ENCODE results near the gene CRYBG2.

Gene CRYBG2

GRCh38 chr1:26327956-26328362 lies 26.0 kb downstream of the CRYBG2 start:
- Histone ChIP-seq H3K27me3 (ENCODE audit: control insufficient read depth, insufficient read depth, low read length) (no peaks in the 10 kb centered on the region), H3K27ac (ENCODE audit: low read length) (no peak overlapping the region), H3K36me3 (ENCODE audit: control insufficient read depth, low read depth, low read length) (peaks cover 35% of the 10 kb centered on the region), H3K4me1 (ENCODE audit: control insufficient read depth, low read depth, low read length) (no peaks in the 10 kb centered on the region), H3K9me3 (ENCODE audit: control insufficient read depth, low read depth, low read length) (no peaks in the 10 kb centered on the region), H3K9ac (ENCODE audit: low read length) (no peak overlapping the region), H3K4me3 (ENCODE audit: low read length) (no peak overlapping the region)

- Histone ChIP-seq H3K9me3 (ENCODE audit: control insufficient read depth, low read depth, low read length) (no peaks in the 10 kb centered on the region), H3K27me3 (ENCODE audit: control insufficient read depth, insufficient read depth, low read length) (no peaks in the 10 kb centered on the region), H3K4me1 (ENCODE audit: control insufficient read depth, low read depth, low read length) (no peaks in the 10 kb centered on the region), H3K4me3 (ENCODE audit: low read length) (no peak overlapping the region), H3K27ac (ENCODE audit: low read length) (no peak overlapping the region), H3K9ac (ENCODE audit: low read length) (no peak overlapping the region), H3K36me3 (ENCODE audit: control insufficient read depth, low read depth, low read length) (peaks cover 24% of the 10 kb centered on the region)
Measured at GRCh38 chr1:26324550-26324949, 29.4 kb downstream of the CRYBG2 start.

GRCh38 chr1:26323382-26323781 lies 30.5 kb downstream of the CRYBG2 start:
- Histone ChIP-seq H3K9me3 (ENCODE audit: control insufficient read depth, low read depth, low read length) (no peaks in the 10 kb centered on the region), H3K9ac (ENCODE audit: low read length) (no peak overlapping the region), H3K36me3 (ENCODE audit: control insufficient read depth, low read depth, low read length) (peaks cover 24% of the 10 kb centered on the region), H3K27me3 (ENCODE audit: control insufficient read depth, insufficient read depth, low read length) (no peaks in the 10 kb centered on the region), H3K4me1 (ENCODE audit: control insufficient read depth, low read depth, low read length) (no peaks in the 10 kb centered on the region), H3K4me3 (ENCODE audit: low read length) (no peak overlapping the region), H3K27ac (ENCODE audit: low read length) (no peak overlapping the region)

GRCh38 chr1:26322042-26322331 lies 31.9 kb downstream of the CRYBG2 start:
- Histone ChIP-seq H3K36me3 (ENCODE audit: control insufficient read depth, low read depth, low read length) (peaks cover 24% of the 10 kb centered on the region), H3K9ac (ENCODE audit: low read length) (no peak overlapping the region), H3K27ac (ENCODE audit: low read length) (no peak overlapping the region), H3K27me3 (ENCODE audit: control insufficient read depth, insufficient read depth, low read length) (no peaks in the 10 kb centered on the region), H3K9me3 (ENCODE audit: control insufficient read depth, low read depth, low read length) (no peaks in the 10 kb centered on the region), H3K4me1 (ENCODE audit: control insufficient read depth, low read depth, low read length) (no peaks in the 10 kb centered on the region), H3K4me3 (ENCODE audit: low read length) (no peak overlapping the region)

- no peak overlapping the region for H3K27ac ChIP-seq (ENCODE audit: low read length)
- H3K4me3 ChIP-seq (ENCODE audit: low read length): no peak overlapping the region
- no peak overlapping the region for H3K9ac ChIP-seq (ENCODE audit: low read length)
- H3K36me3 ChIP-seq (ENCODE audit: control insufficient read depth, low read depth, low read length): peaks cover 20% of the 10 kb centered on the region
- no peaks in the 10 kb centered on the region for H3K4me1 ChIP-seq (ENCODE audit: control insufficient read depth, low read depth, low read length)
- H3K27me3 ChIP-seq (ENCODE audit: control insufficient read depth, insufficient read depth, low read length): no peaks in the 10 kb centered on the region
- no peaks in the 10 kb centered on the region for H3K9me3 ChIP-seq (ENCODE audit: control insufficient read depth, low read depth, low read length)
Measured at GRCh38 chr1:26321315-26322041, 32.5 kb downstream of the CRYBG2 start.

GRCh38 chr1:26320896-26321295 lies 33.0 kb downstream of the CRYBG2 start:
- H3K4me3 ChIP-seq (ENCODE audit: low read length): no peak overlapping the region
- H3K9me3 ChIP-seq (ENCODE audit: control insufficient read depth, low read depth, low read length): no peaks in the 10 kb centered on the region
- no peaks in the 10 kb centered on the region for H3K4me1 ChIP-seq (ENCODE audit: control insufficient read depth, low read depth, low read length)
- no peak overlapping the region for H3K27ac ChIP-seq (ENCODE audit: low read length)
- no peak overlapping the region for H3K9ac ChIP-seq (ENCODE audit: low read length)
- H3K36me3 ChIP-seq (ENCODE audit: control insufficient read depth, low read depth, low read length): peaks cover 20% of the 10 kb centered on the region
- H3K27me3 ChIP-seq (ENCODE audit: control insufficient read depth, insufficient read depth, low read length): no peaks in the 10 kb centered on the region

- Histone ChIP-seq H3K4me3 (ENCODE audit: low read length) (no peak overlapping the region), H3K36me3 (ENCODE audit: control insufficient read depth, low read depth, low read length) (peaks cover 5% of the 10 kb centered on the region), H3K27ac (ENCODE audit: low read length) (no peak overlapping the region), H3K9ac (ENCODE audit: low read length) (no peak overlapping the region), H3K4me1 (ENCODE audit: control insufficient read depth, low read depth, low read length) (no peaks in the 10 kb centered on the region), H3K9me3 (ENCODE audit: control insufficient read depth, low read depth, low read length) (no peaks in the 10 kb centered on the region), H3K27me3 (ENCODE audit: control insufficient read depth, insufficient read depth, low read length) (no peaks in the 10 kb centered on the region)
Measured at GRCh38 chr1:26318338-26319064, 35.4 kb downstream of the CRYBG2 start.

GRCh38 chr1:26317612-26318337 lies 36.2 kb downstream of the CRYBG2 start, which contains the start of gene CD52:
TSS of gene CD52 (plus strand) at chr1:26317958. CDS start at chr1:26318018, 60 bp downstream.
- no peaks in the 10 kb centered on the region for H3K9me3 ChIP-seq (ENCODE audit: control insufficient read depth, low read depth, low read length)
- no peaks in the 10 kb centered on the region for H3K4me1 ChIP-seq (ENCODE audit: control insufficient read depth, low read depth, low read length)
- no peaks in the 10 kb centered on the region for H3K27me3 ChIP-seq (ENCODE audit: control insufficient read depth, insufficient read depth, low read length)
- no peak within 1 kb of the TSS for H3K4me3 ChIP-seq (ENCODE audit: low read length)
- H3K27ac ChIP-seq (ENCODE audit: low read length): no peak within 1 kb of the TSS
- H3K36me3 ChIP-seq (ENCODE audit: control insufficient read depth, low read depth, low read length): no peaks in the 10 kb centered on the region
- H3K9ac ChIP-seq (ENCODE audit: low read length): no peak within 1 kb of the TSS

GRCh38 chr1:26317146-26317545 lies 36.8 kb downstream of the CRYBG2 start:
- Histone ChIP-seq H3K36me3 (ENCODE audit: control insufficient read depth, low read depth, low read length) (no peaks in the 10 kb centered on the region), H3K4me3 (ENCODE audit: low read length) (no peak overlapping the region), H3K27me3 (ENCODE audit: control insufficient read depth, insufficient read depth, low read length) (no peaks in the 10 kb centered on the region), H3K27ac (ENCODE audit: low read length) (no peak overlapping the region), H3K9me3 (ENCODE audit: control insufficient read depth, low read depth, low read length) (no peaks in the 10 kb centered on the region), H3K9ac (ENCODE audit: low read length) (no peak overlapping the region), H3K4me1 (ENCODE audit: control insufficient read depth, low read depth, low read length) (no peaks in the 10 kb centered on the region)

- Histone ChIP-seq H3K4me1 (ENCODE audit: control insufficient read depth, low read depth, low read length) (no peaks in the 10 kb centered on the region), H3K9ac (ENCODE audit: low read length) (no peak overlapping the region), H3K36me3 (ENCODE audit: control insufficient read depth, low read depth, low read length) (no peaks in the 10 kb centered on the region), H3K9me3 (ENCODE audit: control insufficient read depth, low read depth, low read length) (no peaks in the 10 kb centered on the region), H3K27me3 (ENCODE audit: control insufficient read depth, insufficient read depth, low read length) (no peaks in the 10 kb centered on the region), H3K4me3 (ENCODE audit: low read length) (no peak overlapping the region), H3K27ac (ENCODE audit: low read length) (no peak overlapping the region)
Measured at GRCh38 chr1:26315874-26316850, 37.8 kb downstream of the CRYBG2 start.

- H3K4me1 ChIP-seq (ENCODE audit: control insufficient read depth, low read depth, low read length): no peaks in the 10 kb centered on the region
- no peaks in the 10 kb centered on the region for H3K9me3 ChIP-seq (ENCODE audit: control insufficient read depth, low read depth, low read length)
- H3K9ac ChIP-seq (ENCODE audit: low read length): no peak overlapping the region
- no peak overlapping the region for H3K4me3 ChIP-seq (ENCODE audit: low read length)
- no peaks in the 10 kb centered on the region for H3K36me3 ChIP-seq (ENCODE audit: control insufficient read depth, low read depth, low read length)
- H3K27me3 ChIP-seq (ENCODE audit: control insufficient read depth, insufficient read depth, low read length): no peaks in the 10 kb centered on the region
- no peak overlapping the region for H3K27ac ChIP-seq (ENCODE audit: low read length)
Measured at GRCh38 chr1:26314501-26314900, 39.4 kb downstream of the CRYBG2 start.
